Measurements from ENCODE around the gene SPECC1L. TPM values are rescaled to one million over a fixed set of nuclear protein-coding genes. Genes with fewer than 3 reads are reported as not detected.

Gene SPECC1L
- total RNA-seq, 1 experiment from 2014 or later, result 40.8 TPM

DNA sequence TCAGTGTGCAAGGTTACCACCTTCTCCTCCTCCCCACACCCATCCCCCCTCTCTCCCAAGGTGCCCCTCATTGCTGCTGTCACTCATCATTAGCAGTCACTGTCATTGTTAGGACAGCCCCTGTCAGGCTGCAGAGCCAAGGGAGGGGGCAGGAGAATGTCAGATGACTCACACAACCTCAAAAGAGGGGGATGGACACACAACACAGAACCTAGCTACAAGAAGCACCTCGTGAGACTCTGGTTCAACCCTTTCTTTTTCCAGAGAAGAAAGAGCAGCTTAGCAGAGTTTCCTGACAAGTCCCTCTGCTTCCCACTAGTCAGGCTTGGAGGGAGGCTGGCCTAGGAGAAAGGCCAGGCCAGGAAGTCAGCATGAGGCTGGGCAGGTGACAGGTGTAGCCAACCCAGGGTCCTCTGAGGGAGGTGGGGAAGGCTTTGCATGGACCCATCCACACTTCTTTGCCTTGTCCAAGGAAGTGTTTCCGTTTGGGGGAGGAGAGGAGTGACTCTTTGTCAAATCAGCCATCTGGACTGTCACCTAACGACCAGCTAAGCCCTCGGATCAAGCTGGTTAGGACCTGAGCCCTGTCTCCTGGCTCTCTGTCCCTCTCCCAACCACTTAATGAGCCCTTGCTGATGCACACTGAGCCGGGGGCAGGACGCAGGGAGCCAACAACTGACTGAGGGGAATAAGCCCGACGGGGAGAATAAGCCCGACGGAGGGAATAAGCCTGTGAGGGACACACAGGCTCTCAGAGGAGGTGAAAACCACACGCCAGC, 175.0 kb downstream of the SPECC1L start:
- no peaks in the 10 kb centered on the region for H3K79me2 ChIP-seq (ENCODE audit: insufficient read depth, low read length)
- no peak for DNase-seq (ENCODE audit: low read depth, low spot score)
- intact Hi-C loops (cut with micrococcal nuclease), result no loop called here
- TF ChIP-seq EZH2 (IDR thresholded peaks at IDR 0.05), result no peak
- TF ChIP-seq JUND (IDR thresholded peaks at IDR 0.05), result no peak
- TF ChIP-seq POLR2AphosphoS5 (IDR thresholded peaks at IDR 0.05; ENCODE audit: low read depth, low read length), result no peak
- no peak for TF ChIP-seq TCF7L2 (IDR thresholded peaks at IDR 0.05; ENCODE audit: borderline replicate concordance, extremely low read depth, insufficient read depth, insufficient read length)
- TF ChIP-seq SIN3A (IDR thresholded peaks at IDR 0.05; ENCODE audit: low read depth), result no peak
- no peak for TF ChIP-seq POLR2A (IDR thresholded peaks at IDR 0.05; ENCODE audit: borderline replicate concordance, extremely low read depth, insufficient read depth, insufficient read length)
- TF ChIP-seq, protein P1, sequence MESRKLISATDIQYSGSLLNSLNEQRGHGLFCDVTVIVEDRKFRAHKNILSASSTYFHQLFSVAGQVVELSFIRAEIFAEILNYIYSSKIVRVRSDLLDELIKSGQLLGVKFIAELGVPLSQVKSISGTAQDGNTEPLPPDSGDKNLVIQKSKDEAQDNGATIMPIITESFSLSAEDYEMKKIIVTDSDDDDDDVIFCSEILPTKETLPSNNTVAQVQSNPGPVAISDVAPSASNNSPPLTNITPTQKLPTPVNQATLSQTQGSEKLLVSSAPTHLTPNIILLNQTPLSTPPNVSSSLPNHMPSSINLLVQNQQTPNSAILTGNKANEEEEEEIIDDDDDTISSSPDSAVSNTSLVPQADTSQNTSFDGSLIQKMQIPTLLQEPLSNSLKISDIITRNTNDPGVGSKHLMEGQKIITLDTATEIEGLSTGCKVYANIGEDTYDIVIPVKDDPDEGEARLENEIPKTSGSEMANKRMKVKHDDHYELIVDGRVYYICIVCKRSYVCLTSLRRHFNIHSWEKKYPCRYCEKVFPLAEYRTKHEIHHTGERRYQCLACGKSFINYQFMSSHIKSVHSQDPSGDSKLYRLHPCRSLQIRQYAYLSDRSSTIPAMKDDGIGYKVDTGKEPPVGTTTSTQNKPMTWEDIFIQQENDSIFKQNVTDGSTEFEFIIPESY (IDR thresholded peaks at IDR 0.05; ENCODE audit: extremely low read depth, insufficient replicate concordance, low read length), result no peak
- no peak for TF ChIP-seq ZNF274 (IDR thresholded peaks at IDR 0.05; ENCODE audit: low read depth, low read length)
- TF ChIP-seq FOSL1 (IDR thresholded peaks at IDR 0.05; ENCODE audit: low read depth), result no peak
- RAD21 ChIA-PET (ENCODE audit: low non-redundant PET in 1 of 2, low total read pairs in 2 of 2, uncharacterized antibody in 2 of 2, unreplicated experiment in 2 of 2), result no interaction called here
- no peaks in the 10 kb centered on the region for H3K36me3 ChIP-seq (ENCODE audit: control insufficient read depth in 1 of 2, insufficient read depth in 2 of 2, low read length in 2 of 2)
- H4K20me1 ChIP-seq (ENCODE audit: insufficient read depth), result no peaks in the 10 kb centered on the region
- CTCF ChIA-PET, result no interaction called here
- H3K4me2 ChIP-seq (ENCODE audit: low read length), result peak overlapping the region; percentile 23; the same call in 1 of the 2 replicates
- H3K9ac ChIP-seq (ENCODE audit: low read length), result no peak overlapping the region
- H2AFZ ChIP-seq (ENCODE audit: low read depth, low read length, poor library complexity, severe bottlenecking), result no peak overlapping the region
- no peaks in the 10 kb centered on the region for H3K9me3 ChIP-seq (ENCODE audit: control insufficient read depth in 1 of 2, insufficient read depth in 1 of 2, low read depth in 1 of 2, low read length in 2 of 2)
- no peaks in the 10 kb centered on the region for H3K27me3 ChIP-seq (ENCODE audit: insufficient read depth, low read length)
- POLR2A ChIA-PET, result no interaction called here
- peaks cover 5 to 10% of the 10 kb centered on the region in 2 experiments for H3K4me1 ChIP-seq (ENCODE audit: control insufficient read depth in 1 of 2, insufficient read depth in 2 of 2, low read length in 2 of 2)
- no peak overlapping the region for H3K4me3 ChIP-seq (replicated peaks in 1 of 2; ENCODE audit: low read depth in 1 of 2, low read length in 2 of 2)
- BruUV-seq (replicated peaks), result no TSS peak
- H3K9me2 ChIP-seq (ENCODE audit: insufficient read depth), result no peaks in the 10 kb centered on the region
- no peak; the same call in 1 of the 2 replicates for ATAC-seq
- no peak overlapping the region for H3K27ac ChIP-seq (ENCODE audit: low read depth, low read length)
